WTC11 (cell line): ENCODE data around the gene SLC6A2. TPM values are rescaled to one million over a fixed set of nuclear protein-coding genes. Genes with fewer than 3 reads are reported as not detected.

Source experiments
- ATAC-seq: fragments of 200-7000 bp; cut with Tn5 transposase; 2 replicates; pipeline ENCODE4 v1.10.0; 2021; ENCODE audit warnings: mild to moderate bottlenecking, moderate library complexity
- CTCF ChIA-PET: fragments of 300-600 bp; sonication (Branson Sonifier 250); formaldehyde crosslinking; loops from one replicate; lab custom pipeline; 2021; ENCODE audit warnings: antibody characterized with exemption; lab: Charles Lee
- POLR2A ChIA-PET: fragments of 350-600 bp; sonication (Branson Sonifier 250); formaldehyde crosslinking; loops from one replicate; lab custom pipeline; 2021; ENCODE audit warnings: antibody characterized with exemption; lab: Charles Lee
- DNase-seq: peaks from one replicate; pipeline ENCODE4 v3.0.0; 2021; ENCODE audit warnings: low spot score
- H3K27ac Mint-ChIP-seq: 2 replicates; pipeline ENCODE4 v1.8.0; 2021; ENCODE audit warnings: mixed read lengths
- H3K27me3 Mint-ChIP-seq: 2 replicates; pipeline ENCODE4 v1.8.0; 2021; ENCODE audit warnings: low read depth, mild to moderate bottlenecking, moderate library complexity, mixed read lengths
- H3K36me3 Mint-ChIP-seq: 2 replicates; pipeline ENCODE4 v1.8.0; 2021; ENCODE audit warnings: mixed read lengths
- H3K4me1 Mint-ChIP-seq: 2 replicates; pipeline ENCODE4 v1.8.0; 2022; ENCODE audit warnings: mixed read lengths
- H3K4me3 Mint-ChIP-seq: 2 replicates; pipeline ENCODE4 v1.8.0; 2021; ENCODE audit warnings: mild to moderate bottlenecking, moderate library complexity, mixed read lengths
- H3K9me3 Mint-ChIP-seq: 2 replicates; pipeline ENCODE4 v1.8.0; 2021; ENCODE audit warnings: mixed read lengths
- ARID4B ChIP-seq: sonication (generic); formaldehyde crosslinking; IDR thresholded peaks from 2 replicates; pipeline ENCODE4 v1.8.0; 2023; ENCODE audit warnings: missing genetic modification reagents, mild to moderate bottlenecking, borderline replicate concordance
- ATF1 ChIP-seq: sonication (generic); formaldehyde crosslinking; IDR thresholded peaks from 2 replicates; pipeline ENCODE4 v1.8.1; 2023; ENCODE audit warnings: mild to moderate bottlenecking, moderate library complexity, missing genetic modification reagents
- CDX4 ChIP-seq: fragments of 250-450 bp; sonication (Bioruptor Pico); IDR thresholded peaks from 2 replicates; pipeline ENCODE4 v1.9.0; 2021; ENCODE audit warnings: moderate library complexity, mild to moderate bottlenecking, inconsistent platforms, borderline replicate concordance
- CREB1 ChIP-seq: sonication (generic); formaldehyde crosslinking; IDR thresholded peaks from 2 replicates; pipeline ENCODE4 v1.8.0; 2023; ENCODE audit warnings: mild to moderate bottlenecking, missing genetic modification reagents
- ELF4 ChIP-seq: sonication (generic); formaldehyde crosslinking; IDR thresholded peaks from 2 replicates; pipeline ENCODE4 v1.8.1; 2022; ENCODE audit warnings: low read depth, mild to moderate bottlenecking, moderate library complexity, missing genetic modification reagents
- ERG ChIP-seq: fragments of 250-450 bp; sonication (Bioruptor Pico); IDR thresholded peaks from 2 replicates; pipeline ENCODE4 v1.8.0; 2021; ENCODE audit warnings: mild to moderate bottlenecking
- FOXK1 ChIP-seq: sonication (generic); formaldehyde crosslinking; IDR thresholded peaks from 2 replicates; pipeline ENCODE4 v1.8.0; 2022; ENCODE audit warnings: mild to moderate bottlenecking, moderate library complexity, missing genetic modification reagents
- FOXP1 ChIP-seq: sonication (generic); formaldehyde crosslinking; IDR thresholded peaks from 2 replicates; pipeline ENCODE4 v1.8.0; 2022; ENCODE audit warnings: missing genetic modification reagents, mild to moderate bottlenecking, moderate library complexity, borderline replicate concordance
- FOXP4 ChIP-seq: sonication (generic); formaldehyde crosslinking; IDR thresholded peaks from 2 replicates; pipeline ENCODE4 v1.8.0; 2022; ENCODE audit warnings: mild to moderate bottlenecking, missing genetic modification reagents
- GTF2I ChIP-seq: fragments of 250-450 bp; sonication (Bioruptor Pico); conservative IDR thresholded peaks from 2 replicates; pipeline ENCODE4 v1.4.0; 2021; ENCODE audit warnings: mild to moderate bottlenecking
- SMAD3 ChIP-seq: sonication (generic); formaldehyde crosslinking; IDR thresholded peaks from 2 replicates; pipeline ENCODE4 v1.8.0; 2022; ENCODE audit warnings: missing genetic modification reagents, mild to moderate bottlenecking, borderline replicate concordance
- STAT6 ChIP-seq: sonication (generic); formaldehyde crosslinking; conservative IDR thresholded peaks from 2 replicates; pipeline ENCODE4 v1.8.1; 2023; ENCODE audit warnings: mild to moderate bottlenecking, low read depth, missing genetic modification reagents, moderate library complexity
- TP53 ChIP-seq: sonication (generic); formaldehyde crosslinking; IDR thresholded peaks from 2 replicates; pipeline ENCODE4 v1.8.1; 2023; ENCODE audit warnings: mild to moderate bottlenecking, missing genetic modification reagents
- total RNA-seq: library from RNA; stranded (reverse); gene quantifications from 3 replicates; pipeline ENCODE4 v1.2.3, GENCODE V29; 2021

The SLC6A2 gene
- total RNA-seq, 1 experiment from 2014 or later = 0.20 TPM

GRCh38 chr16:55717326-55717725 is 61.5 kb downstream of the SLC6A2 start:
- ATAC-seq = no peak
- CTCF ChIA-PET = interaction anchor here (1.0 kb wide), 1 partner anchor 252 kb away, joined by 3 read pairs; no protein-coding TSS in a partner anchor
- Mint-ChIP-seq H3K4me3 (no peak overlapping the region), H3K36me3 (no peaks in the 10 kb centered on the region), H3K27ac (no peak overlapping the region), H3K4me1 (no peaks in the 10 kb centered on the region), H3K9me3 (no peaks in the 10 kb centered on the region), H3K27me3 (no peaks in the 10 kb centered on the region)
- POLR2A ChIA-PET = no interaction called here
- DNase-seq = no peak
- no peak for TF ChIP-seq ELF4 (CRISPR knock-in tag)
- no peak for TF ChIP-seq FOXK1 (CRISPR knock-in tag)
- TF ChIP-seq SMAD3 (CRISPR knock-in tag) = no peak
- TF ChIP-seq ARID4B (CRISPR knock-in tag) = no peak
- no peak for TF ChIP-seq FOXP1

GRCh38 chr16:55725055-55725777 is 69.4 kb downstream of the SLC6A2 start:
- DNase-seq = no peak
- no peaks in the 10 kb centered on the region for H3K4me1 Mint-ChIP-seq
- POLR2A ChIA-PET = no interaction called here
- no peaks in the 10 kb centered on the region for H3K27me3 Mint-ChIP-seq
- TF ChIP-seq GTF2I (CRISPR knock-in tag) = no peak
- TF ChIP-seq STAT6 (CRISPR knock-in tag) = no peak
- TF ChIP-seq CREB1 (CRISPR knock-in tag) = no peak
- TF ChIP-seq ERG (CRISPR knock-in tag) = no peak
- TF ChIP-seq CDX4 = no peak
- TF ChIP-seq TP53 (CRISPR knock-in tag) = no peak
- TF ChIP-seq ATF1 (CRISPR knock-in tag) = no peak
- TF ChIP-seq FOXP4 (CRISPR knock-in tag) = no peak
- TF ChIP-seq, all 79 proteins: peak for 0
- Mint-ChIP-seq H3K36me3 (no peaks in the 10 kb centered on the region), H3K4me3 (no peak overlapping the region), H3K9me3 (peaks cover 7% of the 10 kb centered on the region), H3K27ac (no peak overlapping the region)
- CTCF ChIA-PET = no interaction called here
- ATAC-seq = no peak
